ENCODE data around the gene PIGS. TPM values are rescaled to one million over a fixed set of nuclear protein-coding genes. Genes with fewer than 3 reads are reported as not detected.

The PIGS gene
- total and polyA plus RNA-seq, 12 donors, result 9.0 to 69.3 (median 48.5) TPM

GRCh38 chr17:28584434-28584833 lies 13.1 kb upstream of the PIGS start:
- no peak for TF ChIP-seq CTCF (IDR thresholded peaks at IDR 0.05)
- Histone ChIP-seq H3K9me3 (no peaks in the 10 kb centered on the region), H3K4me3 (no peak overlapping the region), H3K27ac (no peak overlapping the region), H3K36me3 (peaks cover 0 to 81% (median 0%) of the 10 kb centered on the region in 9 donors), H3K27me3 (no peaks in the 10 kb centered on the region), H3K4me1 (no peaks in the 10 kb centered on the region)
- DNase-seq, result no peak
- no peak for ATAC-seq
- 95% methylated on average over 3 of the region's 3 CpGs for whole genome bisulfite sequencing, 2 donors
- intact Hi-C loops (cut with DNase I), result no loop called here

- H3K36me3 ChIP-seq, result peaks cover 0 to 82% (median 0%) of the 10 kb centered on the region in 9 donors
- no peak for TF ChIP-seq CTCF (IDR thresholded peaks at IDR 0.05)
- no peaks in the 10 kb centered on the region for H3K4me1 ChIP-seq
- no peak for ATAC-seq
- H3K4me3 ChIP-seq, result no peak overlapping the region
- 95 to 98% methylated on average over 2 of the region's 2 CpGs for WGBS, 2 donors
- H3K27me3 ChIP-seq, result no peaks in the 10 kb centered on the region
- H3K9me3 ChIP-seq, result no peaks in the 10 kb centered on the region
- no peak for DNase-seq
- H3K27ac ChIP-seq, result no peak overlapping the region
- intact Hi-C loops (cut with DNase I), result no loop called here
These were observed 11.2 kb upstream of the PIGS start for GRCh38 chr17:28582513-28582912.

GRCh38 chr17:28580959-28581358 lies 9.6 kb upstream of the PIGS start:
- TF ChIP-seq CTCF (IDR thresholded peaks at IDR 0.05), result no peak
- peaks cover 0 to 10% (median 6%) of the 10 kb centered on the region in 9 donors for H3K4me1 ChIP-seq
- no peaks in the 10 kb centered on the region for H3K9me3 ChIP-seq
- DNase-seq (no peak), ATAC-seq (no peak)
- 99 to 100% methylated on average over 3 of the region's 3 CpGs for WGBS, 2 donors
- H3K27ac ChIP-seq, result no peak overlapping the region
- H3K27me3 ChIP-seq, result no peaks in the 10 kb centered on the region
- no peak overlapping the region for H3K4me3 ChIP-seq
- peaks cover 0 to 77% (median 0%) of the 10 kb centered on the region in 9 donors for H3K36me3 ChIP-seq
- intact Hi-C loops (cut with DNase I), result no loop called here

GRCh38 chr17:28579526-28579925 lies 8.2 kb upstream of the PIGS start:
- TF ChIP-seq CTCF (IDR thresholded peaks at IDR 0.05), result no peak
- no peak overlapping the region for H3K27ac ChIP-seq
- H3K9me3 ChIP-seq, result no peaks in the 10 kb centered on the region
- intact Hi-C loops (cut with DNase I), result no loop called here
- DNase-seq, result no peak
- 90 to 92% methylated on average over 4 of the region's 4 CpGs for WGBS, 2 donors
- H3K36me3 ChIP-seq, result peaks cover 0 to 62% (median 0%) of the 10 kb centered on the region in 9 donors
- no peaks in the 10 kb centered on the region for H3K27me3 ChIP-seq
- ATAC-seq, result no peak
- H3K4me3 ChIP-seq, result no peak overlapping the region
- H3K4me1 ChIP-seq, result peaks cover 0 to 21% (median 11%) of the 10 kb centered on the region in 9 donors
